ENCODE results near the gene PPFIBP1.

GRCh38 chr12:27583057-27583797, 59.2 kb downstream of the PPFIBP1 start:
- TF ChIP-seq CTCF (IDR thresholded peaks at IDR 0.05; ENCODE audit: low read length) (no peak), EZH2 (IDR thresholded peaks at IDR 0.05; ENCODE audit: borderline replicate concordance, low read length) (no peak)

All from OCI-LY1 (cell line).